ENCODE data around the gene FLRT1. TPM values are rescaled to one million over a fixed set of nuclear protein-coding genes. Genes with fewer than 3 reads are reported as not detected.

FLRT1 gene
- total RNA-seq, 1 donor from 2014 or later, result 0.26 TPM

DNA sequence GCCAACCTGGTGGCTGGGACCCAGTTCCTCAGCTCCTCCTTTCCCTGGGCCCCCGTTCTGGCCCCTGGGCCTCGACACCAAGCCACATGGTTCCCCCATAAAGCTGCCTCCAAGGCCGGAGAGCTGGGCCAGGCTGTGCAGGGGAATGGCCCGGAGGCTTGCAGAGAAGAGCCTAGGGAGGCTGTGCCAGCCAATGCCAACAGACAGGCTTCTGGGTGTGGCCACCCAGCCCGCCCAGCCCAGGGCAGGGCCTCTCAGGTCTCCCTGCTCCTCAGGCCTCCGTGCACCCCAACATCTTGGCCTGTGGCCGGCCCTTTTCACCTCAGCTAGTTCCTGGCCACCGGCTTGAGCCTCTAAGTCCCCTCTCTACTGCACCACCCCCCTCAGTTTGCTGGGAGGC is 17.4 kb upstream of the FLRT1 start:
- no peak for DNase-seq (ENCODE audit: low read depth)
- Histone ChIP-seq H3K36me3 (ENCODE audit: control insufficient read depth, insufficient read depth, low read length) (no peaks in the 10 kb centered on the region), H3K27me3 (ENCODE audit: control insufficient read depth, insufficient read depth, low read length) (peaks cover 5% of the 10 kb centered on the region), H3K4me3 (ENCODE audit: low read depth, low read length) (no peak overlapping the region)
- TF ChIP-seq, protein P1, sequence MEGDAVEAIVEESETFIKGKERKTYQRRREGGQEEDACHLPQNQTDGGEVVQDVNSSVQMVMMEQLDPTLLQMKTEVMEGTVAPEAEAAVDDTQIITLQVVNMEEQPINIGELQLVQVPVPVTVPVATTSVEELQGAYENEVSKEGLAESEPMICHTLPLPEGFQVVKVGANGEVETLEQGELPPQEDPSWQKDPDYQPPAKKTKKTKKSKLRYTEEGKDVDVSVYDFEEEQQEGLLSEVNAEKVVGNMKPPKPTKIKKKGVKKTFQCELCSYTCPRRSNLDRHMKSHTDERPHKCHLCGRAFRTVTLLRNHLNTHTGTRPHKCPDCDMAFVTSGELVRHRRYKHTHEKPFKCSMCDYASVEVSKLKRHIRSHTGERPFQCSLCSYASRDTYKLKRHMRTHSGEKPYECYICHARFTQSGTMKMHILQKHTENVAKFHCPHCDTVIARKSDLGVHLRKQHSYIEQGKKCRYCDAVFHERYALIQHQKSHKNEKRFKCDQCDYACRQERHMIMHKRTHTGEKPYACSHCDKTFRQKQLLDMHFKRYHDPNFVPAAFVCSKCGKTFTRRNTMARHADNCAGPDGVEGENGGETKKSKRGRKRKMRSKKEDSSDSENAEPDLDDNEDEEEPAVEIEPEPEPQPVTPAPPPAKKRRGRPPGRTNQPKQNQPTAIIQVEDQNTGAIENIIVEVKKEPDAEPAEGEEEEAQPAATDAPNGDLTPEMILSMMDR (IDR thresholded peaks at IDR 0.05; ENCODE audit: insufficient read depth, low read length, severe bottlenecking), result no peak
- FAIRE-seq, result no peak

DNA sequence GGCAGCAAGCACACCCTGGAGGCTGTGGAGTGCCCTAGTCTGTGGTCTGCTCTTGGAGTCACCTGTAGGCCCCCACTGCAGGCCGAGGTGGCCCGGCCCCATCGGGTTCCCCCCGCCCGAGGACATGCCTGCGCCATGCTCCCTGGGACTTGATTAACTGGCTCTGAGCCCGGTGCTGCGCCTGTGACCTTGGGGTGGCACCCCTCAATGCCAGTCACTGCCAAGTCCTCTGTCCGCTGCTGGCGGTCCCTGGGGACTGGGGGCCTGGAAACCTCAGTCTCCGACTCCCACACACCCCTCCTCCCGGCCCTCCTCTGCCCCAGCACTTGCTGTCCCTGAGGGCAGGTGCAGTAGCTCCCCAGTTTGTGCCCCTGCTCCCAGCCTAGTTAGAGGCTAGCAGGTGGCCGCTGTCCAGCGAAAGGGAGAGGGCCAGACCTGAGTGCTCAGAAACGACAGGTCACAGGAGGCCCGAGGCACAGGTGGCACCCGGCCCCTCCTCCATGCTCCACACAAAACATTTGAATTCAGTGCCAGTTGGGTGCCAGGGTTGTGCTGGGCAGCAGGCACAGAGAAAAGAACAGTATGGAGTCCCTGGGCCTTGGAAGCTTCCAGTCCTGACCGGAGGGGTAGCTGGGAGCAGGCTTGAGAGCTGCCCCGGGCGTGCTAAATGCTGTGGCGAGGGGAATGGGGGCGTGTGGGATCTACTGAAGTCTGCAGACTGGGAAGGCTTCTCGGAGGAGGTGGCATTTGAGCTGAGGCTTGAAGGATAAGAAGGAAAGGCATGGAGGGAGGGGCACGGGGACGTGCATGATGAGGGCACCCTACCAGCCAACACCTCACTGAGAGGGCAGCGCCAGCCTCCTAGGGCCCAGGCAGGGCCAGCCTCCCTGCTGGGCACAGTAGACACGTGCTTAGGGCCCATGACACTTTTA is 16.4 kb upstream of the FLRT1 start:
- no peaks in the 10 kb centered on the region for H3K36me3 ChIP-seq (ENCODE audit: control insufficient read depth, insufficient read depth, low read length)
- DNase-seq (ENCODE audit: low read depth) (no peak), FAIRE-seq (no peak)
- TF ChIP-seq, protein P1 (IDR thresholded peaks at IDR 0.05; ENCODE audit: insufficient read depth, low read length, severe bottlenecking), result no peak
- no peak overlapping the region for H3K4me3 ChIP-seq (ENCODE audit: low read depth, low read length)
- peaks cover 5% of the 10 kb centered on the region for H3K27me3 ChIP-seq (ENCODE audit: control insufficient read depth, insufficient read depth, low read length)

DNA sequence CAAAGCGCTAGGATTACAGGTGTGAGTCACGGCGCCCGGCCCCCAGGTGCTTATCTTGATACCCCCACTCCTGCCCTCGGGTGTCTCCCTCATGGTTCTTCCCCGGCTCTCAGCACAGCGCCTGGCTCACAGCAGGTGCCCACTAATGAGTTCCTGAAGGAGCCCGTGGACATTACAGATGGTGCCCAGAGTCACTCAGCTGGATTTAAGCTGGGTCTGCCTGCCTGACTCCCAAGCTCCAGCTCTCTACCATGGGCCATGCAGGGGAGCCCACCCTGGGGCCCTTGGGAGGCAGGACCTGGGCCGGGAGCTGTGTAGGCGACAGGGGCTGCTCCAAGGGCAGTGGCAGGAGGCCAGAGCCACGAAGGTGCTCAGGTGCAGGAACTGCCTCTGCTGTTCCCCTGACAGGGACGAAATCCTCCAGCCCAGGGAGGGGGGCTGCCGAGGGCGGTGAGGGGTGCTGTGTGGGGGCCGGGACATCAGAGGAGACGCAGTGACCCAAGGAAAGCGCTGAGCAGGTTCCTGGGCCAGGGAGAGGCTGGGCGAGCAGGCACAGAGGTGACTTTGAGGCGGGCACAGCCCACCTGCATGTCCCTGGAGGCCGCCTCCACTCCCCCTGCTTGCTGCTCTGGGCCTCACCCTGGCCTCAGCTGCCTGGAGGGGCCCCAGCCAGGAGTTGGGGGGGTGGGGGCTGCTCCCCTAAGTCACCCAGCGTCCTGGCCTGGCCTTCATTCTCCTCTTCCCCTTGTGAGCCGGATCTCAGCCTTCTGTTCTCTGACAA is 14.6 kb upstream of the FLRT1 start:
- H3K36me3 ChIP-seq (ENCODE audit: control insufficient read depth, insufficient read depth, low read length), result no peaks in the 10 kb centered on the region
- DNase-seq (ENCODE audit: low read depth) (no peak), FAIRE-seq (no peak)
- H3K4me3 ChIP-seq (ENCODE audit: low read depth, low read length), result no peak overlapping the region
- TF ChIP-seq, protein P1 (IDR thresholded peaks at IDR 0.05; ENCODE audit: insufficient read depth, low read length, severe bottlenecking), result no peak
- H3K27me3 ChIP-seq (ENCODE audit: control insufficient read depth, insufficient read depth, low read length), result peaks cover 5% of the 10 kb centered on the region

DNA sequence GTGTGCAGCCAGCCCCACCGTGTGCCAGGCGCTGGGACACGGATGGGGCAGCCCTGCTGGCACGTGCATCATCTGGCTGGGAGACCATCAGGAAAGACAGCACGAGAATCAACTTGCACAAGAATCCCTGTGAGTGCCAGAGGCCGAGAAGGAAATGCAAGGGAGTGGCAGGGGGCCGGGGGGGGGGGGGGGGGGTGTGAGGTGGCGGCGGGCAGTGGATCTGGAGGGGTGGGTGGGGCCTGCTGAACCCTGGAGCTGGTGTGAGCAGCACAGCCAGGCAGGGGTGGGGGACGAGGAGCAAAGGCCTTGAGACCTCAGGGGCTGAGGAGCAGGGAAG is 14.0 kb upstream of the FLRT1 start:
- H3K4me3 ChIP-seq (ENCODE audit: low read depth, low read length), result no peak overlapping the region
- no peak for FAIRE-seq
- no peaks in the 10 kb centered on the region for H3K36me3 ChIP-seq (ENCODE audit: control insufficient read depth, insufficient read depth, low read length)
- DNase-seq (ENCODE audit: low read depth), result peak; percentile 28
- H3K27me3 ChIP-seq (ENCODE audit: control insufficient read depth, insufficient read depth, low read length), result peaks cover 5% of the 10 kb centered on the region
- TF ChIP-seq, protein P1 (IDR thresholded peaks at IDR 0.05; ENCODE audit: insufficient read depth, low read length, severe bottlenecking), result no peak

DNA sequence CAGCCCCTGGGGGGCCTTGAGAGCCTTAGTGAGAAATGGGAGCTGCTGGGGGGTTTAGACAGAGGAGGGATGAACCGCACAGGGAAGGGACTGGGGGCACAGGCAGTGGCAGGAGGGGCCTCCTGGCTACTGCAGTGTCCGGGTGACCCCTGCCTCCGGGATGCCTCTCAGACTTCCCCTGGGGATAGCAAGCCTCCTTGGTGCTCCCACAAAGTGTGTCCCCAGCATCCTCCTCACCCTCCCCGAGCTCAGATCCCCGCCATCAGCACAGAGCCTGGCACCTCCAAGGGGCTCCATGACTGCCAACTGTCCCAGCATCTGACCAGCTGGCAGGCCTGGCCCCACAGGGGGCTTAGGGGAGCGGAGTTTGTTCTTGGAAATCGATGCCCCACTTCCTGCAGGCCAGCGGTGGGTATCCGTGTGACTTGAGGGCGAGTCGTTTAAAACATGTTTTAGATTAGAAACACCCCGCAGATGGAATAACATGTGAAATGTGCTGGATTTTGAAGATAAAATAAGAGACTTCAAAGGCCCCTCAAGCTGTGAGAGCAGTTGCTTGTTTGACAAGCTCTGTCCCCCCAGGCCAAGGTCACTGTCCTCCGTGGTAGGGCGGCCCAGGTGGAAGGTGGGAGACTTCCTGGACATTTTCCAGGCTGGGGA is 13.5 kb upstream of the FLRT1 start:
- no peaks in the 10 kb centered on the region for H3K36me3 ChIP-seq (ENCODE audit: control insufficient read depth, insufficient read depth, low read length)
- peaks cover 5% of the 10 kb centered on the region for H3K27me3 ChIP-seq (ENCODE audit: control insufficient read depth, insufficient read depth, low read length)
- DNase-seq (ENCODE audit: low read depth), result no peak
- FAIRE-seq, result no peak
- TF ChIP-seq, protein P1 (IDR thresholded peaks at IDR 0.05; ENCODE audit: insufficient read depth, low read length, severe bottlenecking), result no peak
- no peak overlapping the region for H3K4me3 ChIP-seq (ENCODE audit: low read depth, low read length)

All from bronchial epithelial cell (primary cell).